Stimulated activated CD4-positive, alpha-beta T cell treated with anti-CD3 and anti-CD28 coated beads, Interleukin-1b, Interleukin-23, amount 100 ng/mL, for 24 hours (primary cell): ENCODE measurements around the gene SST.

Source experiments
- DNase-seq, 4 experiments: peaks; one replicate each; pipeline ENCODE4 v3.0.0-alpha.2; 2020; ENCODE audit warnings: low read depth in 4 of 4, low spot score in 1 of 4

The SST gene

DNA sequence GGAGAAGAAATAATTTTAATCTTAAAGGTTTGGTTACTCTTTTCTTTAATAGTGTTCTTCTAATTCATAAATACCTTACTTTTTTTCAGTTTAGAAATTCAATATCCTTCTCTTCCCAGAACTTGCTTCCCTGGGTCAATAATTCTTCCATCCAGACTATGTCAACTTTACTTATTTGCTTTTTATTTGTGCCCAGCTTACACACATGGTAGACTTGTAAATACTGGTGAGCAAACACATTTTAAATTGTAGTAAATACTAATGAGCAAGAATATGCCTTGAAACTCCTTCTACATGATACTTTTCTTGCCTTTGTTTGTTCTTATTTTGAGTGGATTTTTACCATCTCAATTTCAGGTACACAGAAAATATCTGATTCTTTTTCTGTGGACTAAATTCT is 33.7 kb downstream of the SST start:
- no peak for DNase-seq

GRCh38 chr3:187630404-187630803 is 39.8 kb downstream of the SST start:
- DNase-seq: no peak

- no peak for DNase-seq
These were observed 40.5 kb downstream of the SST start for GRCh38 chr3:187629711-187630110.

- DNase-seq: no peak
These were observed 42.0 kb downstream of the SST start for GRCh38 chr3:187628169-187628568.

DNA sequence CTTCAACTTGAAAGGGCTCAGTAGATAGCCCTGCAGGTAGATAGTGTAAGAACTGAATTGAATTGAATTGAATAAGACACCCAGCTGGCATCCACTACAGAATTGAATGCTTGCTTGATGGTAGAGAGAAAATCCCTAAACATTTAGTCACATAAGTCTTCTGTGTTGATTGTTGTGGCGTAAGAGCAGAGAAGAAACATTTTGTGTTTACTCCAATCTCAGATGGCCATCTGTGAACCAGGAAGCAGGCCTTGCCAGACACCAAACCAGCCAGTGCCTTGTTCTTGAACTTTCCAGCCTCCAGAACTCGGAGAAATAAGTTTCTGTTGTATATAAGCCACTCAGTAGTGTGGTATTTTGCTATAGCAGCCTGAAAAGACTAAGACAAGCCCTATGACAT is 43.6 kb downstream of the SST start:
- DNase-seq: no peak

DNA sequence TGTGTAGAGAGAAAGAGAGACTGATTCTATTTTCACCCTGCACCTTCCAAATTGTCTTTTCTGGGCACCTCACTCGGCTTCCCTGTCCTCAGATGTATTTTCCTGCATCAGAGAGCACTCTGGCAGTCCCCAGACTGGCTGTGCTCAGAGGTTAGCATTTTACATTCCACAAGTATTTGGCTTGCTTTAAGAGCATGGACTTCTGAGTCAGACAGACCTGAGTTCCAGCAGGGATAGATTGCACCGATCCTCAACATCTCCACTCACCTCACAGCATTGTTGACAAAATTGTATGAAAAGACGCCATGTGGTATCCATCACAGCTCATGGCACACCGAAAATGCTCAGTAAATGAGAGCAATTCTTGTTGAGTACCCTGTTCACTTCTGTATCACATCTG is 45.6 kb downstream of the SST start:
- DNase-seq: no peak

DNA sequence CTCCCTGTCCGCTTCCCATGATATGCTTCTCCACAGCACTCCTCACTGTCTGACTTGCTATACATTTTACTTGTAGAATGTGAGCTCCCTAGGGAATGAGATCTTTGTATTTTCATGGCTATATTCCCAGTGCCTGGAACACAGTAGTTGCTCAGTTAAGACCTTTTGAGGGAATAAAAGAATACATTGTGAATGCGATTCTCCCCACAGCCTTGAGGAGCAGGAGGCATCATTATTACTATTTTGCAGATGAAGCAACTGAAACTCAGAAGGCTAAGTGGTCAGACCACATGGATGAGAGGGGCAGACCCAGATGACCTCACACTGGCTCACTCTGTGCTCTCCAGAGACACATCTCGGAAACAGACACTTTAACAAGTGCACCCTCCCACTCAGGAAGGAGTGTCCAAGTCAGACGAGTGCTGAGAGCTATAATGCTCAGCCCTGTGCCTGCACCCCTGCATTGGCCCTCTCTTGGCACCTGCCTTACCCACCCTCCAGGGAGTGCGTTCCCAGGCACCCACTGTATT is 46.8 kb downstream of the SST start:
- no peak for DNase-seq

- DNase-seq: no peak
These were observed 48.3 kb downstream of the SST start for GRCh38 chr3:187621881-187622280.

GRCh38 chr3:187619461-187619860 is 50.7 kb downstream of the SST start:
- no peak for DNase-seq
